Esophagus squamous epithelium (tissue), 5 donors: ENCODE results near the gene GABBR2. TPM values are rescaled to one million over a fixed set of nuclear protein-coding genes. Genes with fewer than 3 reads are reported as not detected.

Experiments
- DNase-seq: peaks from one replicate; lab custom pipeline; 2025; lab: John Stamatoyannopoulos, UW
- H3K27ac ChIP-seq, 4 donors: fragments of 200-600 bp; sonication (generic); one replicate each; pipeline ENCODE4 v1.5.1; 2016 to 2019; ENCODE audit warnings: mild to moderate bottlenecking in 1 of 4
- H3K27me3 ChIP-seq, 4 donors: fragments of 200-600 bp; sonication (generic); 1 replicate in 3 of 4; 2 replicates in 1 of 4; pipeline versions ENCODE4 v1.5.1 to v1.6.0; 2017 to 2021; ENCODE audit warnings: antibody characterized with exemption in 1 of 4
- H3K36me3 ChIP-seq, 3 donors: fragments of 200-600 bp; sonication (generic); one replicate each; pipeline ENCODE4 v1.5.1; 2016 to 2019
- H3K4me1 ChIP-seq, 3 donors: fragments of 200-600 bp; sonication (generic); one replicate each; pipeline ENCODE4 v1.5.1; 2017 to 2019
- H3K4me3 ChIP-seq, 4 donors: fragments of 200-600 bp; sonication (generic); 1 replicate in 3 of 4; 2 replicates in 1 of 4; pipeline ENCODE4 v1.5.1; 2016 to 2019; ENCODE audit warnings: mild to moderate bottlenecking in 2 of 4, moderate library complexity in 1 of 4
- H3K9me3 ChIP-seq, 3 donors: fragments of 200-600 bp; sonication (generic); one replicate each; pipeline ENCODE4 v1.5.1; 2016 to 2019
- POLR2A ChIP-seq, 4 donors: fragments of 450-650 bp; IDR thresholded peaks; one replicate each; pipeline ENCODE4 v1.6.1; 2017; ENCODE audit warnings: antibody characterized with exemption in 4 of 4, mild to moderate bottlenecking in 4 of 4, moderate library complexity in 3 of 4
- WGBS, 2 donors: methylation state at CpG; one replicate each; pipeline ENCODE4 v1.1.5; 2018; 5-methylcytosine and 5-hydroxymethylcytosine counted together
- intact Hi-C: fragments of 100-400 bp; cut with DNase I; formaldehyde crosslinking; loops from one replicate; pipeline ENCODE4 v1.15.0; 2022
- total RNA-seq, 4 donors: library from RNA; depleted of rRNA; stranded (reverse); fragments of >200 nt; gene quantifications; one replicate each; pipeline ENCODE4 v1.1.0, GENCODE V29; 2016
- TF ChIP-seq, protein P1 (sequence below), 6 experiments: fragments of 450-650 bp in 4 of 6; fragments of 200-600 bp in 2 of 6; sonication (generic) in 2 of 6; IDR thresholded peaks; one replicate each; pipeline ENCODE4 v1.5.1; 2016 to 2019; ENCODE audit warnings: antibody characterized with exemption in 6 of 6, mild to moderate bottlenecking in 4 of 6, moderate library complexity in 4 of 6
- donor health status: DM: yes; HTN: yes; CAD: no.

The GABBR2 gene
- total RNA-seq, 4 donors from 2014 or later = not detected

DNA sequence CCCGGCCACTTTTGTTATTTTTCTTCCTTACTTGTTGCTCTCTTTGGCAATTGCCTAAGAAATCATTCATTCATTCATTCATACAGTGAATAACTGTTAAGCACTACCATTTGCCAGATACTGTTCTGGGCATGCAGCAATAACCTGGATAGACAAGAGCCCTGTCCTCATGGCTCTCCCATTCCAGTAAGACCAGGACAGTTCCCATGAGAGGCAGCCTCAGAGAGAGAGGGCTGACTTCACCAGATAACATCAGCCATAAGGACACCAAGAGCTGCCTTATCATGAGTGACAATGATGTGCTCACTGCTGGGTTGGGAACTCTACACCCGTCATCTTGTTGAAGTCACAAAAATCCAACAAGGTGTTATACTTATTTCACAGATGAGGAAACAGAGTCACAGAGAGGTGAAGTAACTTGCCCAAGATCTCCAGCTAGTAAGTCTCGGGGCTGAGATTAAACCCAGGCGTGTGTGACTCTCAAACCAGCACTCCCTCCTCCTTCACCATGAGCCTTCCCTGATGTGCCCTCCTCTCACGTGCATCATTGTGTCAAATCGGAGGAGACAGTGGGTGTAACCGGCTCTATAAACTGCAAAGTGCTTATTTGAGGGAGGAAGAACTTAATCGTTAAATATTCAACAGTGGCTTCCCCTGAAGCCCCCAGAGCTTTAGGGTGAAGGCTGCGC is 392.1 kb downstream of the GABBR2 start:
- no peak for DNase-seq
- Histone ChIP-seq H3K4me1 (no peaks in the 10 kb centered on the region), H3K4me3 (no peak overlapping the region), H3K27ac (no peak overlapping the region), H3K27me3 (no peaks in the 10 kb centered on the region), H3K36me3 (no peaks in the 10 kb centered on the region), H3K9me3 (no peaks in the 10 kb centered on the region)
- WGBS, 2 donors = 75 to 78% methylated on average over 9 of the region's 9 CpGs
- intact Hi-C loops = loop anchor here (10.0 kb wide), 1 partner anchor 478 kb away; the partner anchor contains the start of gene ANKS6
- no peak for TF ChIP-seq POLR2A (IDR thresholded peaks at IDR 0.05)
- TF ChIP-seq, protein P1, sequence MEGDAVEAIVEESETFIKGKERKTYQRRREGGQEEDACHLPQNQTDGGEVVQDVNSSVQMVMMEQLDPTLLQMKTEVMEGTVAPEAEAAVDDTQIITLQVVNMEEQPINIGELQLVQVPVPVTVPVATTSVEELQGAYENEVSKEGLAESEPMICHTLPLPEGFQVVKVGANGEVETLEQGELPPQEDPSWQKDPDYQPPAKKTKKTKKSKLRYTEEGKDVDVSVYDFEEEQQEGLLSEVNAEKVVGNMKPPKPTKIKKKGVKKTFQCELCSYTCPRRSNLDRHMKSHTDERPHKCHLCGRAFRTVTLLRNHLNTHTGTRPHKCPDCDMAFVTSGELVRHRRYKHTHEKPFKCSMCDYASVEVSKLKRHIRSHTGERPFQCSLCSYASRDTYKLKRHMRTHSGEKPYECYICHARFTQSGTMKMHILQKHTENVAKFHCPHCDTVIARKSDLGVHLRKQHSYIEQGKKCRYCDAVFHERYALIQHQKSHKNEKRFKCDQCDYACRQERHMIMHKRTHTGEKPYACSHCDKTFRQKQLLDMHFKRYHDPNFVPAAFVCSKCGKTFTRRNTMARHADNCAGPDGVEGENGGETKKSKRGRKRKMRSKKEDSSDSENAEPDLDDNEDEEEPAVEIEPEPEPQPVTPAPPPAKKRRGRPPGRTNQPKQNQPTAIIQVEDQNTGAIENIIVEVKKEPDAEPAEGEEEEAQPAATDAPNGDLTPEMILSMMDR (IDR thresholded peaks at IDR 0.05) = no peak

DNA sequence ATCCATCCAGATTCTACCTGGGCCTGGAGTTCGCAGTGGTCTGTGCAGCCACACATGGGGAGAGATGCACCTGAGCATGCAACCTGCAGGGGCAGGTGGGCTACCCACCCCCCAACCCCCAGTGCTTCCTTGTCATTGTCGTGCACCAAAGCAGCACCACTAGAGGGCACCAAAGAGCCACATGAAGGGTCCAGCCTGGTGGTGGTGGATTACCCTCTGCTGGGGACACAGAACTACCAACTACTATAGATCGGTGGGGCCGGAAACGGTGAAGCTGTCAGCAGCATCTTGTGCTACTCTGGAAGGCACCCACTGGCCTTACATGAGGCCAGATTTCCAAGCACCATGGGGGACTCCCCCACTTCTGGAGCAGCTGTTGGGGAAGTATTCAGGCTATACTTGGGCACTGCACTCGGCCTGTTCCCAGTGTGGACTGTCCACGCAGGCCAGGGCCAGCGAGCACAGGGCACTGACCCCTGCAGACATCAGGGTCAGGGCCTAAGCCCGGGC is 393.1 kb downstream of the GABBR2 start:
- DNase-seq = peak; percentile 12
- 21 to 22% methylated on average over 4 to 8 of the region's 9 CpGs for WGBS, 2 donors
- Histone ChIP-seq H3K27ac (no peak overlapping the region), H3K4me1 (no peaks in the 10 kb centered on the region), H3K27me3 (no peaks in the 10 kb centered on the region), H3K9me3 (no peaks in the 10 kb centered on the region), H3K36me3 (no peaks in the 10 kb centered on the region), H3K4me3 (no peak overlapping the region)
- TF ChIP-seq, protein P1 (IDR thresholded peaks at IDR 0.05) = peak; percentile 71 to 89 (median 82)
- no peak for TF ChIP-seq POLR2A (IDR thresholded peaks at IDR 0.05)
- intact Hi-C loops = loop anchor here (10.0 kb wide), 1 partner anchor 479 kb away; the partner anchor contains the start of gene ANKS6

DNA sequence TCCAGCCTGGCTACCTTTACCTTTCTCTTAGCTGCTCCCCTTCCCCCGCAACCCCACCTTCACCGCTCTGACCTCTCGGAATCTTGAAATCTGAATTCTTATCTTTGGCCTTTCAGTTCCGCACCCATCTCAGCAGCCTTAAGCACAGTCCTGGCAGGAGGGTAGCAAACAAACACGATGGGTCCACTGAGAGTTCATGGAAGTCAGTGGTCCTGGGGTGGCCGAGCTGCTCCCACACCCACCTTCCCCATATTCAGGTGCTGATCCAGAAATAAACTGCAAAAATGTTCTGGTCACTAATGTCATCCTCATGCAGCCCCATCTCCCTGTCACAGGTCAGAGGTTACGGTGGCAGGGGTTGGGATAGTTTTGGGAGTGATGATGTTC is 393.7 kb downstream of the GABBR2 start:
- H3K4me1 ChIP-seq = no peaks in the 10 kb centered on the region
- TF ChIP-seq, protein P1 (IDR thresholded peaks at IDR 0.05) = no peak
- no peak for TF ChIP-seq POLR2A (IDR thresholded peaks at IDR 0.05)
- WGBS, 2 donors = 63 to 65% methylated on average over 7 of the region's 7 CpGs
- no peak overlapping the region for H3K4me3 ChIP-seq
- H3K36me3 ChIP-seq = no peaks in the 10 kb centered on the region
- no peak for DNase-seq
- no peaks in the 10 kb centered on the region for H3K9me3 ChIP-seq
- intact Hi-C loops = loop anchor here (10.0 kb wide), 1 partner anchor 480 kb away; the partner anchor contains the start of gene ANKS6
- H3K27me3 ChIP-seq = no peaks in the 10 kb centered on the region
- no peak overlapping the region for H3K27ac ChIP-seq

DNA sequence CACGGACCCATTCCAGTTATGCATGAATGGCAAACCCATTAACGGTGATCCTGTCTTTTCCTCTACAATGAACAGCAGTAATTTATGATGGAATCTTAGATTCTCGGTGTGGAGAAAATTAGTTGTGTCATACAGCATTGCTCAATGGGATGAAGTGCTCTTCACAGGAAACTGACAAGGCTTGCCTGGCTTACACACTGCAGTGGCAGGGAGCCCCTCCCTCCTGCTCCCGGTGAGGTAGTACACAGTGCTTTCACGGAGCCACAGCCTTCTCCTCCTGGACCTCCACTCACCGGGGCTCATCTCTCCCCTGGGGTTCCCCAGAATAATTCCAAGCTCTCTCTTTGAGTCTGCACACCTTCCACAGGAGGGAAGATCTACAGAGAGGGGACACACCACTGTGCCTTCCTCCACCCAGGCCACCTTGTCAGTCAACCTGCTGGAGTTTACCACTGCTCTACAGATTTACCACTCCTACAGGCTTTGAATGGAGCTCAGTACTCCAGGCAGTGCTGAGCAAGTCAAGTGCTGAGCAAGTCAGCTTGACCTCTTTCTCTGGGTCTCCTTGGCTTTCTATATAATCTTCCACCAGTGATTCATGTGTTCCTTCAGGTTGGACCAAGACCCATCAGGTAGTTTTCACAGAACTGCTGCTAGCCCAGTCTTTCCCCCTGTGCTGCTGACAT is 394.2 kb downstream of the GABBR2 start:
- 38 to 39% methylated on average over 6 of the region's 6 CpGs for WGBS, 2 donors
- DNase-seq = no peak
- Histone ChIP-seq H3K4me3 (no peak overlapping the region), H3K27ac (no peak overlapping the region), H3K27me3 (no peaks in the 10 kb centered on the region), H3K36me3 (no peaks in the 10 kb centered on the region), H3K9me3 (no peaks in the 10 kb centered on the region), H3K4me1 (no peaks in the 10 kb centered on the region)
- intact Hi-C loops = loop anchor here (10.0 kb wide), 1 partner anchor 480 kb away; the partner anchor contains the start of gene ANKS6
- TF ChIP-seq, protein P1 (IDR thresholded peaks at IDR 0.05) = no peak
- TF ChIP-seq POLR2A (IDR thresholded peaks at IDR 0.05) = no peak

DNA sequence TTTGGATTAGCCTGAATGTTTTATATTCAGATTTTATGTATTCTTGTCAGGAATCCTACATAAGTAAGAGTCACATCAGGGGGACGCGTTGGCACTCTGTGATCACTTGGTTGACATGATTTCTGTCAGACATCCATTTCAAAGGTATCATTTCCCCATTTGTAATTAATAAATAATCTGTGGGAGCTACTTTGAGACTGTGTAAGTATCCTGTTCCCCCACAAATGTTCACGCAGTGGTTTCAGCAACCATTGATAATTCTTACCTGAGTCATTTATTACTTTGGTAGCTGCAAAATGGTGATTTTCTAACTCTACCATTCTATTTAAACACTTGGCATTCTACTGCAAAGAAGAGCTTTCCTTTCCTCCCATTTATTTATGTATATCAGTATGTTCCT is 396.4 kb downstream of the GABBR2 start:
- DNase-seq = no peak
- Histone ChIP-seq H3K27me3 (no peaks in the 10 kb centered on the region), H3K4me3 (no peak overlapping the region), H3K9me3 (no peaks in the 10 kb centered on the region), H3K27ac (no peak overlapping the region), H3K4me1 (no peaks in the 10 kb centered on the region), H3K36me3 (no peaks in the 10 kb centered on the region)
- TF ChIP-seq POLR2A (IDR thresholded peaks at IDR 0.05) = no peak
- TF ChIP-seq, protein P1 (IDR thresholded peaks at IDR 0.05) = no peak
- 96 to 99% methylated on average over 3 of the region's 3 CpGs for WGBS, 2 donors
- intact Hi-C loops = loop anchor here (10.0 kb wide), 1 partner anchor 482 kb away; the partner anchor contains the start of gene ANKS6
